ENCODE data around the gene INAFM1.
"Not testable (repeated sequence)": the region's sequence is repeated elsewhere in the genome, so short reads cannot be mapped to it uniquely, and the experiment has no call there.

INAFM1 gene

GRCh38 chr19:47274891-47275761, 441 bp downstream of the INAFM1 start:
- H3K4me3 ChIP-seq (ENCODE audit: low read depth, low read length) = peak overlapping the region; percentile 59
- peaks cover 15% of the 10 kb centered on the region for H3K36me3 ChIP-seq (ENCODE audit: control insufficient read depth, insufficient read depth, low read length)
- peaks cover 3% of the 10 kb centered on the region for H3K4me1 ChIP-seq (ENCODE audit: control insufficient read depth, insufficient read depth, low read length)
- H3K9me3 ChIP-seq (ENCODE audit: control insufficient read depth, insufficient read depth, low read length) = no peaks in the 10 kb centered on the region
- H3K9ac ChIP-seq (ENCODE audit: low read depth, low read length) = no peak overlapping the region
- H3K27me3 ChIP-seq (ENCODE audit: control insufficient read depth, insufficient read depth, low read length) = peaks cover 8% of the 10 kb centered on the region

DNA sequence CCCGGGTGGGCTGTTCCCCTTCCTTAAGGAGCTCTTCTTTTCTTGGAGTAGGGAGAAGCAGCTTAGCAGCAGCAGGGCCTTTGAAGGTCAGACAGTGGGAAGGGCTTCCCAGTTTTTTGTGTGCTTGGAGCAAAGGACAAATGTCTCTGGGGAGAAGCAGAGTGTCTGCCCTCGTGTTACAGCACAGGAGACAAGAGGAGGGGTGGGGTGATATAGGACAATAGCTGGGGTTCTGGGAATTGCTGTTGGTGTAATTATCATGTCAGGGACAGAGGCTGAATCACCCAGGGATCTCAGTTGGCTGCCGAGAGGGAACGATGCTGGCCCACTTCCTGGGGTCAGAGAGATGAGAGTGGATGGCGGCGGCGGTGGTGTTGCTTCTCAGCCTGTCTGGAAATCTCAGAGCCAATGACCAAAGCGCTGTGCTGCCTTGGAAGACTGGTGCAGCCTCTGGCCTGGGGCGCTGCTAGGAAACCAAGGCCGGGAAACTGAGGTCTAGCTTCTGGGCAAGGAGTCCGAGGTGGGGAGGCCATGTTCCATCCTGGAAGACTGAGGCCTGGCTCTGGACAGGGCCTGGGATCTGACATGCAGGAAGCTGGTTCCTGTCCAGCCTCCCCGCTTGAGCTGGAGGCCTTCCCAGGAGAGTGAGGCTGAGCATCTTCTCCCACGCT, 1.2 kb downstream of the INAFM1 start:
- H3K4me3 ChIP-seq (ENCODE audit: low read depth, low read length) = peak overlapping the region; percentile 59
- H3K9me3 ChIP-seq (ENCODE audit: control insufficient read depth, insufficient read depth, low read length) = no peaks in the 10 kb centered on the region
- H3K9ac ChIP-seq (ENCODE audit: low read depth, low read length) = no peak overlapping the region
- peaks cover 8% of the 10 kb centered on the region for H3K27me3 ChIP-seq (ENCODE audit: control insufficient read depth, insufficient read depth, low read length)
- H3K36me3 ChIP-seq (ENCODE audit: control insufficient read depth, insufficient read depth, low read length) = peaks cover 14% of the 10 kb centered on the region
- H3K4me1 ChIP-seq (ENCODE audit: control insufficient read depth, insufficient read depth, low read length) = peaks cover 3% of the 10 kb centered on the region

DNA sequence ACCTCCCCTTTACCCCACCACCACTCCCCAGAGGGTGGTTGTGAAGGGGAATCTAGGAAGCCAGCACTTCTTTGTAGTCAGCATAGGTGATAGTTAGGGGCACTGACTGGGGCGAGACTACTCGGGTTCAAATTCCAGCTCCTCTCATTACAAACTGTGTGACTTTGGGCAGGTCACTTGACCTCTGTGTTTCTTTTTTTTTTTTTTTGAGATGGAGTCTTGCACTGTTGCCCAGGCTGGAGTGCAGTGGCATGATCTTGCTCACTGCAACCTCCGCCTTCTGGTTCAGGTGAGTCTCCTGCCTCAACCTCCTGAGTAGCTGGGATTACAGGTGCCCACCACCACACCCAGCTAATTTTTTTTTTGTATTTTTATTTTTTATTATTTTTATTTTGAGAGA, 1.8 kb downstream of the INAFM1 start:
- not testable (repeated sequence) for H3K4me3 ChIP-seq (ENCODE audit: low read depth, low read length); H3K4me1 ChIP-seq (ENCODE audit: control insufficient read depth, insufficient read depth, low read length); H3K27me3 ChIP-seq (ENCODE audit: control insufficient read depth, insufficient read depth, low read length); H3K9me3 ChIP-seq (ENCODE audit: control insufficient read depth, insufficient read depth, low read length); H3K9ac ChIP-seq (ENCODE audit: low read depth, low read length); H3K36me3 ChIP-seq (ENCODE audit: control insufficient read depth, insufficient read depth, low read length)

DNA sequence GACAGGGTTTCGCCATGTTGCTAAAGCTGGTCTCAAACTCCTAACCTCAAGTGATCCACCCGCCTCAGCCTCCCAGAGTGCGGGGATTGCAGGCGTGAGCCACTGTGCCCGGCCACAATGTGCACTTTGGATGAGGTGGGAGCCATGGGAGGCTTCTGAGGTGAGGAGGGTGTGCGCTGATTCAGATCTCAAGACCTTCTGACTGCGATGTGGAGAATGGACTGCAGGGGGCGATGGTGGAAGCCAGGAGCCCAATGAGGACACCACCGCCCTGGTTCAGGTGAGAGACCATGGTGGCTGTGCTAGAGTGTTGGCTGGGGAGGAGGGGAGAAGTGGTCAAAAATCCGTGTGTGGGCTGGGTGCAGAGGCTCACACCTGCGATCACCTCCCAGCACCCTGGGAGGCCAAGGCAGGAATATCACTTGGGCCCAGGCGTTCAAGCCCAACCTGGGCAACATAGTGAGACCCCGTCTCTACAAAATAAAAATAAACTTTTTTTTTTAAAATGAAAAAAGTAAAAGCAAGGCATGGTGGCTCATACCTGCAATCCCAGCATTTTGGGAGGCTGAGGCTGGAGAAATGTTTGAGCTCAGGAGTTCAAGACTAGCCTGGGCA, 5.6 kb downstream of the INAFM1 start:
- H3K4me3 ChIP-seq (ENCODE audit: low read depth, low read length) = no peak overlapping the region
- no peak overlapping the region for H3K9ac ChIP-seq (ENCODE audit: low read depth, low read length)
- H3K4me1 ChIP-seq (ENCODE audit: control insufficient read depth, insufficient read depth, low read length) = no peaks in the 10 kb centered on the region
- peaks cover 6% of the 10 kb centered on the region for H3K27me3 ChIP-seq (ENCODE audit: control insufficient read depth, insufficient read depth, low read length)
- peaks cover 6% of the 10 kb centered on the region for H3K36me3 ChIP-seq (ENCODE audit: control insufficient read depth, insufficient read depth, low read length)
- H3K9me3 ChIP-seq (ENCODE audit: control insufficient read depth, insufficient read depth, low read length) = no peaks in the 10 kb centered on the region

DNA sequence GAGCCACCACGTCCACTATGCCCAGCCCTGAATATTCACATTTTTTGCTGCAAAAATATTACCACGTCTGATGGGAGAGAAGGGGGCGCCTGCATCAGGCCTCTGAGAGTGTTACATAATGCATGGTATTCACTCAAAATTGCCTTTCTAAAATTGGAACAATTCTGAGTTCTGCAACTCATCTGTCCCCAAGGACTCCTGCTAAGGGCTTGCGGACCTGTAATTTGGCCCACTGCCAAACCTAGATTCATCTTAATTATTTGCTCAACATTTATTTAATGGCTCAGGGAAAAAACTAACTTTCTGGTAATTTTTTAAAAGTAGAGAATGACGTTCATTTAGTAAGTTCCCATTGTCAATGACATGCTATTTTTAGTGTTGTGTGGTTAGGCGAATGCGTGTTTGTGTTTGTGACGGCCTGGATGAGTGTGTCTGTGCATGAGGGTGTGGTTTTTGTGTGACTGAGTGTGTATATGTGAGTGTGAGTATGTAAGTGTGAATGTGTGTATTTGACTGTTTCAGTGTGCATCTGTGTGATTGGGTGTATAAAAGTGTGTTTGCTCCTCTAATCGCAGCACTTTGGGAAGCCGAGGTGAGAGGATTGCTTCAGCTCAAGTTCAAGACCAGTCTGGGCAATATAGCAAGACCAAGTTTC, 8.8 kb downstream of the INAFM1 start:
- H3K4me1 ChIP-seq (ENCODE audit: control insufficient read depth, insufficient read depth, low read length) = no peaks in the 10 kb centered on the region
- H3K4me3 ChIP-seq (ENCODE audit: low read depth, low read length) = no peak overlapping the region
- no peaks in the 10 kb centered on the region for H3K36me3 ChIP-seq (ENCODE audit: control insufficient read depth, insufficient read depth, low read length)
- no peak overlapping the region for H3K9ac ChIP-seq (ENCODE audit: low read depth, low read length)
- no peaks in the 10 kb centered on the region for H3K27me3 ChIP-seq (ENCODE audit: control insufficient read depth, insufficient read depth, low read length)
- H3K9me3 ChIP-seq (ENCODE audit: control insufficient read depth, insufficient read depth, low read length) = no peaks in the 10 kb centered on the region

GRCh38 chr19:47284324-47284899, 9.7 kb downstream of the INAFM1 start:
- Histone ChIP-seq H3K4me1 (ENCODE audit: control insufficient read depth, insufficient read depth, low read length) (no peaks in the 10 kb centered on the region), H3K4me3 (ENCODE audit: low read depth, low read length) (no peak overlapping the region), H3K36me3 (ENCODE audit: control insufficient read depth, insufficient read depth, low read length) (no peaks in the 10 kb centered on the region), H3K9ac (ENCODE audit: low read depth, low read length) (no peak overlapping the region), H3K27me3 (ENCODE audit: control insufficient read depth, insufficient read depth, low read length) (no peaks in the 10 kb centered on the region), H3K9me3 (ENCODE audit: control insufficient read depth, insufficient read depth, low read length) (no peaks in the 10 kb centered on the region)

DNA sequence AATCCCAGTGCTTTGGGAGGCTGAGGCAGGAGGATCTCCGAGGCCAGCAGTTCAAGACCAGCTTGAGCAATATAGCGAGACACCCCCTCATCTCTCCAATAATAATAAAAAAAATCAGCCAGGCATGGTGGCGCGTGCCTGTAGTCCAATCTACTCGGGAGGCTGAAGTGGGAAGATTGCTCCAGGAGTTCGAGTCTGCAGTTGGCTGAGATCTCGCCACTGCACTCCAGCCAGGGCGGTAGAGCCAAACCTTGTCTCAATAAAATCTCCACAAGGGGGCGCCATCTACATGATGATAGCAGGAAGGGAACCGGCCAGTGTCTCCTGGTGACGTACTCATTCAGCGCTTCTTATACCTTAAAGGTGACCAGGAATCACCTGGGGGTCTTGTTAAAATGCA, 21.4 kb downstream of the INAFM1 start:
- H3K4me3 ChIP-seq (ENCODE audit: low read depth, low read length) = no peak overlapping the region
- H3K9me3 ChIP-seq (ENCODE audit: control insufficient read depth, insufficient read depth, low read length) = no peaks in the 10 kb centered on the region
- H3K9ac ChIP-seq (ENCODE audit: low read depth, low read length) = no peak overlapping the region
- H3K36me3 ChIP-seq (ENCODE audit: control insufficient read depth, insufficient read depth, low read length) = no peaks in the 10 kb centered on the region
- H3K27me3 ChIP-seq (ENCODE audit: control insufficient read depth, insufficient read depth, low read length) = no peaks in the 10 kb centered on the region
- H3K4me1 ChIP-seq (ENCODE audit: control insufficient read depth, insufficient read depth, low read length) = peaks cover 2% of the 10 kb centered on the region

- H3K9ac ChIP-seq (ENCODE audit: low read depth, low read length); H3K9me3 ChIP-seq (ENCODE audit: control insufficient read depth, insufficient read depth, low read length); H3K4me3 ChIP-seq (ENCODE audit: low read depth, low read length); H3K36me3 ChIP-seq (ENCODE audit: control insufficient read depth, insufficient read depth, low read length); H3K27me3 ChIP-seq (ENCODE audit: control insufficient read depth, insufficient read depth, low read length); H3K4me1 ChIP-seq (ENCODE audit: control insufficient read depth, insufficient read depth, low read length): not testable (repeated sequence)
These were observed 26.2 kb downstream of the INAFM1 start for GRCh38 chr19:47300867-47301266.

DNA sequence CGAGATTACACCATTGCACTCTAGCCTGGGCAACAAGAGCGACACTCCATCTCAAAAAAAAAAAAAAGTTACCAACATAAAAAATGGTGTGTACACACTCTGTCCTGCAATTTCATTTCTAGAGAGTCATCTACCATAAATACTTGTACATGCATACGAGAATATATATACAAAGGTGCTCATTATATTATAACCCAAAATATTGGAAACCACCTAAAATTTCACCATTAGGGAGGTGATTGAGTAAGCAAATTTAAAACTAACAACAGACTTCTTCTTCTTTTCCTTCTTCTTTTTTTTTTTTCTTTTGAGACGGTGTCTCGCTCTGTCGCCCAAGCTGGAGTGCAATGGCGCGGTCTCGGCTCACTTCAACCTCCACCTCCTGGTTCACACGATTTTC, 27.6 kb downstream of the INAFM1 start:
- H3K27me3 ChIP-seq (ENCODE audit: control insufficient read depth, insufficient read depth, low read length) = no peaks in the 10 kb centered on the region

DNA sequence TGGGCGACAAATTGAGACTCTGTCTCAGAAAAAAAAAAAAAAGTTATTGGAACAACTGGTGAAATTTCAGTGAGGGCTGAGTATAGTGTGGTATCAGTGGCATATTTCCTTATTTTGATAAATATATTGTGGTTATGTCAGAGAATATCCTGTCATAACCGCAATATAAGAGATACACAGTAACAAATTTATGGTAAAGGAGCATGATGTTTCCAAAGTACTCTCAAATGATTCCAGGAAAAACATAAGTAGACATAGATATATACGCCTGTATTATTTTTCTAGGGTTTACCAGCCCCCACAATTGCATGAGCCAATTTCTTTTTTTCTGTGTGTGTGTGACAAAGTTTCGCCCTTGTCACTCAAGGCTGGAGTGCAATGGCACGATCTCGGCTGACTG, 29.3 kb downstream of the INAFM1 start:
- Histone ChIP-seq H3K9me3 (ENCODE audit: control insufficient read depth, insufficient read depth, low read length) (no peaks in the 10 kb centered on the region), H3K4me1 (ENCODE audit: control insufficient read depth, insufficient read depth, low read length) (peaks cover 2% of the 10 kb centered on the region), H3K27me3 (ENCODE audit: control insufficient read depth, insufficient read depth, low read length) (no peaks in the 10 kb centered on the region), H3K36me3 (ENCODE audit: control insufficient read depth, insufficient read depth, low read length) (no peaks in the 10 kb centered on the region), H3K9ac (ENCODE audit: low read depth, low read length) (no peak overlapping the region), H3K4me3 (ENCODE audit: low read depth, low read length) (no peak overlapping the region)

More for the DNA sequence above, 27.6 kb downstream of the INAFM1 start:
- Histone ChIP-seq H3K36me3 (ENCODE audit: control insufficient read depth, insufficient read depth, low read length) (no peaks in the 10 kb centered on the region), H3K4me1 (ENCODE audit: control insufficient read depth, insufficient read depth, low read length) (peaks cover 2% of the 10 kb centered on the region), H3K9me3 (ENCODE audit: control insufficient read depth, insufficient read depth, low read length) (no peaks in the 10 kb centered on the region), H3K4me3 (ENCODE audit: low read depth, low read length) (no peak overlapping the region), H3K9ac (ENCODE audit: low read depth, low read length) (no peak overlapping the region)

- Histone ChIP-seq H3K36me3 (ENCODE audit: control insufficient read depth, insufficient read depth, low read length) (no peaks in the 10 kb centered on the region), H3K4me1 (ENCODE audit: control insufficient read depth, insufficient read depth, low read length) (no peaks in the 10 kb centered on the region), H3K9me3 (ENCODE audit: control insufficient read depth, insufficient read depth, low read length) (no peaks in the 10 kb centered on the region), H3K9ac (ENCODE audit: low read depth, low read length) (no peak overlapping the region), H3K4me3 (ENCODE audit: low read depth, low read length) (peak overlapping the region; percentile 9), H3K27me3 (ENCODE audit: control insufficient read depth, insufficient read depth, low read length) (no peaks in the 10 kb centered on the region)
These were observed 30.6 kb downstream of the INAFM1 start for GRCh38 chr19:47305309-47305751.
